ENCODE results near the gene IGFN1.

The IGFN1 gene

DNA sequence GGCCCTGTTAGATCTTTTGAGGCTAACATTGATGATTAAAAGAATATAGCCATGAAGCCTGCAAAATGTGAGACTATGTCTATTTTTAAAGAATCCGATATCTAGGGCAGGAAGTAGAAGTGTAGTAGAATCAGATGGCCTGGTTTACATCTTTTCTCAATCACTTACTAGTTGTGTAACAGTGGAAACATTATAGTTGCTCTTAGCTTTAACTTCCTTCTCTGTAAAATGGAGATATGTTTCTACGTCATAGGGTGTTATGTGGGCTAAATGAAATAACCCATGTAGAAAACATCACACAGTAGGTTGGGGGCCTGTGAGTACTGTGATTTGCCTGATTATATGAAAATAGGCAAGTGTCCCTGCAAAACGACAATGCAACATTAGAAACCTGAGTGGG is 4.4 kb upstream of the IGFN1 start:
- DNase-seq = no peak

DNA sequence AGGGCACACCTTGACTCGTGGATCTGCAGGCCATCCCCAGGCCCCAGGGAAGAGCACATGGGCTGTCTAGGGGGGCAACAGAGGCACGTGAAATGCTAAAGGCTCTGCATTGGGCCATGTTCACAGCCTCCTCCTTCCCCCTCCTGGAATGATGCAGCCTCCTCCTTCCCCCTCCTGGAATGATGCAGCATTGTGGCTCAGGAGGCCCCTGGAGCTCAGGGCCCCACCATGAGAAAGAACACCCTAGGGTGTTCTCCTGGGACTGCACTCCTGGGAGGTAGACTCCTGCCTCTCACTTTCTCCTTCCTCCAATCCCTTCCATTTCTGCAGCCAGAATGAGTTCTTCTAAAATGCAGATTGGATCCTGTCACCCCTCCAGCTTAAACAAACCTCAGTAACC is 1.5 kb upstream of the IGFN1 start:
- DNase-seq = no peak

DNA sequence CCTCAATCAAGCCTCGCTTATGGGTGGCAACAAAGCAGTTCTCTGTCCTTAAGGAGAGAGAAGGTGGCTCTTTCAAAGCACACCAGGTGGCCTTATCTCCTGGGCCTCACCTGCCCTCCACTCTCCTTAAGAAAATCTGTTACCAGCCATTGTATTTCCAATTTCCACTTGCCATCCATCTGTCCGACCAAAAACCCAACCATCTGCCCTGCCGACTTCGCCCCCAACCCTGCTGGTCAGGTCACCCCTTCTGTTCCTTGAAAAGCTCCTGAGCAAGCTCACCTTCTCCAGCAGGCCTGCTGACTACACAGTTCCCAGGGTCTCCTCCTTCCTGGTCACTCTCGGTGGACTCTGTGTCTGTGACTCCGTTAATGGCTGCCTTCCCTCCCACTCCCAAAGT is 619 bp upstream of the IGFN1 start:
- DNase-seq = no peak

DNA sequence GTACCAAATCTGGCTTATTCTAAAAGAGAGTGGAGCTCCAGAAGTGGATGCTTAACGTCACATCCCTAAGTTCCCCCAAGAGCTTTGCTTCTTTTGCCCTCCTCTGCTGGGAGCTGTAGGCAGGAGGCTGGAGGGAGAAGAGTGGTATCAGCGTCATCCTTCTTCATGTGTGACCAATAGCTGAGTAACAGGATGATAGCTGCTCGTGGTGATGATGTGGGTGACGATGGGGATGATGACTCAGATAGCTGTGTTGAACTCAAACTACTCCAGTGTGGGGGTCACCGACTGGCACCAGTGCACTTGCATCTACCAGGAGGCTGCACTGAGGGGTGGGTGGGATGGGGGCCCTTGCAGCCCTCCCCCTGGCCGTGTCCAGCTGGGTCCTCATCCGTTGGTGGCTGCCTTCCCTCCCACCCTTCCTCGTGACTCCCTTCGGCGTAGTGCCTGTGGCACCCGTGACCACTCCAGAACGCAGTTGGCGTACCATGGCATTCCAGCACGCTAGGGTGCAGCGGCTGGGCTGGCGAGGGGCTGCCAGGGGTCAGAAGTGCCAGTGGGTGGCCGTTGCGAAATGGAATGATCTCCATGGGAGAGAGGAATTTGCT is 1.1 kb downstream of the IGFN1 start:
- DNase-seq = peak; percentile 25

DNA sequence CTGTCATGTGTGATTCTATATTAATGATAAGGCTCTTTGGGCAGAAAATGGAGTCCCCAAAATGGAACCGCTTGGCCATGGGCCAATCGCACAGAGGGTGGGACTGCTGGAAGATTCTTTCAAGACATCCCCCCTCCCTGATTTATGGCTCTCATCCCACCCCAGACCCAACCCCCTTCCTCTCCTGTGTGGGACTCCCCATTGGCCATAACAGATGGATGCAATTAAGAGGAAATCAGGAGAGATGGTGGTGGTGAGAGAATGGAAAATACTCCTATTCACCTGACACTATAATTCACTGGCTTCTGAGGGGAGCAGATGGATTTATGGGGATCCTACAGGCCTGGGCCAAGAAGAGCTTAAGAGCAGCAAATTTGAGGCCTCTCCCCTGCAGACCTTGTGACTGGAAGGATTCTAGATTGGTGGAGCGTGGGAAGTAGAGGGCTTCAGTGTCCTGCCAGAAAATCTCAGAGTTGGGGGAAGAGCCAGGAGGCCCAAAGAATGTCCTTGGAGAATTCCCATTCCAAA is 1.7 kb downstream of the IGFN1 start:
- no peak for DNase-seq

DNA sequence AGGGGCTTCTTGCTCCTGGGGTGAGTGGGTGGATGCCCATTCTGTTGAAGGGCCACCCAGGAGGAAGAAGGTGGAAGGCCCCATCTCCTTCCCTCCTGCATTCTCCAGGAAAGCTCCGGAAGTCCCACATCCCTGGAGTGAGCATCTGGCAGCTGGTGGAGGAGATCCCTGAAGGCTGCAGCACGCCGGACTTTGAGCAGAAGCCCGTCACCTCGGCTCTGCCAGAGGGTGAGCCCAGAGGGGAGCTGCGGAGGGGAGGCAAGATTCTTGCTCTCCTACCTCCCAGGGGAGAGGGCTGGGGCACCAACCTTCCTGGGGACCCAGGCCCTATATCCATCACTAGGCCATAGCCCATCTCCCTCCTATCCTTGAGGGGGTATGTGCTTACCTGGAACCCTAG is 3.4 kb downstream of the IGFN1 start:
- DNase-seq = no peak

DNA sequence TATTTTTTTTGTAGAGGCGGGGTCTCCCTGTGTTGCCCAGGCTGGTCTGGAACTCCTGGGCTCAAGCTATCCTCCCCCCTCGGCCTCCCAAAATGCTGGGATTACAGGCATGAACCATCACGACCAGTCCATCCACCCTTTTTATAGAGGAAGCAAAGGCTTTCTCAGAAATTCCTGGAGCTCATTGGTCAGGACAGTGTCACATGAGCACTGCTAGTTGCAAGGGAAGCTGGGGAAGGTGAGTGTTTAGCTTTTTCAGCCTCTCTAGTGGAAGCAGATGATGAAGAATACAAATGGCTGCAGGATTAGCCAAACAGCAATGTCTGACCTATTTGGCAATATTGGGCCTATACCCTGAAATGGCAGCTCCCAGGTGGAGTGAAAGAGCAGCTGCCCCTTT is 8.0 kb downstream of the IGFN1 start:
- no peak for DNase-seq

DNA sequence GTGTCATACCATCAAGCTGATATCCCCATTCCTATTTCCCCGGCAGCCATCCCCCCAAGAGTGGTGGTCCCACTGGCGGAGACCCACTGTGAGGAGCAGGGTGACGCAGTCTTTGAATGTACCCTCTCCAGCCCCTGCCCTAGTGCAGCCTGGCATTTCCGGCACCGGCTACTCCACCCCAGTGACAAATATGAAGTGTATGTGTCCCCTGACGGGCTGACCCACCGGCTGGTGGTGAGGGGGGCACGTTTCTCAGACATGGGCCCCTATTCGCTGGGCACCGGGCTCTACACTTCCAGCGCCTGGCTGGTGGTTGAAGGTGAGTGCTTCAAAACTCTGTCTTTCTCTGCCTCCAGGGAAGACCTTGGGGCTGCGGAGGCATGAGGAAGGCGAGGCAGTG is 14.4 kb downstream of the IGFN1 start:
- DNase-seq = no peak

DNA sequence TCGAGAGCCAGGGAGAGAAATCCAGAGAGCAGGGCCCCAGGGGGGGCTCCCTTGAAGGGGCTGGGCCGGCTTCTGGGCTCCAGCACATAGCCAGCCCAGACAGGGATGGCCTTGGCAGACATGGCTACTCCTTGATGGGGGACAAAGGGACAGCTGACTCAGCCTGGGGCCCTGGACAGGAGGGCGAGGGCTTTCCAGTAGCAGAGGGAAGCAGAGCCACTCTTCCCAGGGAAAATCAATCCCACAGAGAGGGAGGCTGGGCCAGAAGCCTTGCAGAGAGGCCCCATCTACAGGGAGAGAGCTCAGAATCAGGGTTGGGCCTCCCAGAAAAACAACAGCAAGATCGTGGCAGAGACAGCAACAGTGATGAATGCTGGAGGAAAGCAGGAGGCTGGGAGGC is 15.6 kb downstream of the IGFN1 start:
- DNase-seq = no peak

DNA sequence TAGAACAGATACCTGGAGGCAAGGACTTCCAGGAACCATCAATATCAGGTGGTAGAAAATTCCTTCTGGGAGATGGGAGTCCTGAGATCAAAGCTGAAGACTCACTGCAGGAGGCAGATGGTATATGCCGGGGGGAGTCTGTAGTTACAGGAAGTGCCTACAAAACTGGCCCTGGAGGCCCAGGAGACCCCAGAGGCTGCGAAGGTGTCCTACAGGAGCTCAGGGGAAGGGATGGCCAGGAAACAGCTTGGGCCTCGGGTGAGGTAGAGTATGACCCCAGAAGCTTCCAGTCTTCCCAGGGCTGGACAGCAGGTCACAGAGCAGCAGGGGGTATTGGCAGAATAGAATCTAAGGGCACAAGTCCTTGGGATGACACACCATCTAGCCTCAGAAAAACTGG is 16.4 kb downstream of the IGFN1 start:
- DNase-seq = no peak

DNA sequence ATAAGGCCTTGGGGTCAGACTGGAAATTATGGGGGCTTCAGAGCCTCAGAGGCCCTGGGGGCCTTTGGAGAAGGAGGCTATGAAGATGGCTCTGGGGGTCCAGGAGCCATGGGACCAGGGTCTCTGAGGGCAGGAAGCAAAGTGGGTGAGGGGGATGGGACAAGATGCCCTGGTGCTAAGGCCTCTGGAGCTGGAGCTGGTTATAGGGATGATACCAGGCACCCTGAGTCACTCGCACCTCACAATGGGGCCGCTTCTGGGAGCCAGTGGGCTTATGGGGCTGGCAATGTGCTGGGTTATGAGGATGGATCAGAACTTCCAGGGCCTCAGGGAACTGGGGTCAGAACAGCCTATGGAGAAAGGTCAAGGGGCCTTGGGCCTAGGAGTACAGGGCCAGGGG is 17.6 kb downstream of the IGFN1 start:
- no peak for DNase-seq

DNA sequence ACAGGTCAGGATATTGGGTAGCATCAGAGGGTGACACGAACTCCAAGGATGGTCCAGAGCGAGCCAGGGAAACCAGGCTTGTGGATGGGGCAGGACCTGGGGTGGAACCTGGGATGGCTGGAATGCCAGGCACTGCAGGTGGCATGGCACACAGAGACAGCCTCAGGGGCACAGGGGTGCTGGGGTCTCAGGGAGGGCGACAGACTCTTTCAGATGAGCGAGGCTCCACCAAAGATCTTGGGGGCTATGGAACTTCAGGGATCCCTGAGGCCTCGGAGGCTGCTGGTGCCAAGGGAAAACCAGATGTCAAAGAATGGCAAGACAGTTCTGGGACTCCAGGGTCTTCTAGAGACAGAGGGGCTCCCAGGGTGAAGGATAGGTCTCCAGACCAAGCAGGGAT is 21.4 kb downstream of the IGFN1 start:
- DNase-seq = no peak

DNA sequence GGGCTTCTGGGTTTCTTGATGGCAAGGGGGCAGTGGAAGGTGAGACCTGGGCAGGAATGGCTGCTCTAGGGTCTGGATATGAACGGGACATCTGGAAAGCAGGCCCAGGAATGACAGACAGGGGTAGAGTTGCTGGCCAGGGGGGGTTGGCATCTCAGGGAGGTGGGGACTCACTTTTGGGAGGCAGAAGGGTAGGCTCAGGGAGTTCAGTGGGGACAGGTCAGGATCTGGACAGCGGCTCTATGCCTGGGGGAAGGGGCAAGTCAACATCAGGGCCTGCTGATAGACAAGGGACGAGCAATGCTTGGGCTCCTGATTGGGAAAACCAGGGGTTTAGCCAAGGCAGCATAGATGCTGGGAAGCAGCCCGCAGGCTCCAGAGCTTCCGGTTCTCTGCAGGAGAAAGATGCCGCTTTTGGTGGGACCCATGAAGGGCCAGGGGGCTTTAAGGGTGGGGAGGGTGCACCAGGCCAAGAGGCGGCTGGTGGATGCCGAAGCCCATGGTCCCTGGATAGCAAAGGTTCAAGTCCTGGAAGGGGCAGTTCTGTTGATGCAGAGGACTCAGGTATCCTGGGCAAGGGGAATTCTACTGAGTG is 21.9 kb downstream of the IGFN1 start:
- DNase-seq = no peak

DNA sequence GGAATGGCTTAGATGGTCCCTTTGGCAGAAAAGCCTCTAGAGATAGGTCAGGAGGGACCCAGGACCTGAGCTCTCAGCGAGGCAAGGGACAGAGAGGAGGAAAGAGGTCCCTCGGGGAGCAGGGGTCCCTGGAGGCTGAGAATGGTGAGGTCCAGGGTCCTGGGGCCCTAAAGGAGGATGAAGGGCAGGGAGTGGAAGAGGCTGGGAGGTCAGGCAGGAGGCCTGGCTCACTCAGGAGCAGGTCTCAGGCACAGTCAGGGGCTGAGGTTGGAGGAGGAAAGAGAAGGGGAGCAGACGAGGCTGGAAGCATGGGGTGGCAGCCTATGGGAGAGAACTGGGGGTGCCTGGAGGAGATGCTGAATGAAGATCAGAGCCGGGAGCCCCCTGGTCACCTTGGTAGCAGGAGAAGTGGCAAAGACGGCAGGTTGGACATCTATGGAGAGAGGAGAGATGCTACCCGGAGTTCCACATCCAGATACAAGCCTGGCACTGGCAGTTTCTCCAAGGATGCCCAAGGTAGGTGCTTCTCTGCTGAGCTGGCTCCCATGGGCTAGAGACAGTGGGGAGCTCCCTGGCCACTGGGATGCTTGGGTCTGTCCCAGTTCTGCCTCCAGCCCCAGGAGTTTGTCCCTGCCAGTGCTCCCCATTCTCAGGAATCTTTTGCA is 22.6 kb downstream of the IGFN1 start:
- no peak for DNase-seq

DNA sequence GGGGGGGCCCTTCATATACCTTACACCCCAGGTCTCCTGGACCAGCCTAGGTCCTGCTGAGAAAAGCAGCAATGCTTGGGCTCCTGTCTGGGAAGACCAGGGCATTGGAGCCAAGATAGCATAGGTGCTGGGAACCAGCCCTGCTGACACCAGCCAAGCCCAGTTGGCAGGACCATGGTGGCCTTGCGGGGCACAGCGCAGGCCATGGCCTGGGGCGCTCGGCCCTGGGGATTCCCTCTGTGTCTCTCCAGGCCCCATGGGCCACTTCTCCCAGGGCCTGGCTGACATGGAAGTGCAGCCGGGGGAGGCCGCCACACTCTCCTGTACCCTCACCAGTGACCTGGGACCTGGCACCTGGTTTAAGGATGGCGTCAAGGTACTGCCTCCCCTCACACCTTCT is 23.3 kb downstream of the IGFN1 start:
- DNase-seq = no peak

DNA sequence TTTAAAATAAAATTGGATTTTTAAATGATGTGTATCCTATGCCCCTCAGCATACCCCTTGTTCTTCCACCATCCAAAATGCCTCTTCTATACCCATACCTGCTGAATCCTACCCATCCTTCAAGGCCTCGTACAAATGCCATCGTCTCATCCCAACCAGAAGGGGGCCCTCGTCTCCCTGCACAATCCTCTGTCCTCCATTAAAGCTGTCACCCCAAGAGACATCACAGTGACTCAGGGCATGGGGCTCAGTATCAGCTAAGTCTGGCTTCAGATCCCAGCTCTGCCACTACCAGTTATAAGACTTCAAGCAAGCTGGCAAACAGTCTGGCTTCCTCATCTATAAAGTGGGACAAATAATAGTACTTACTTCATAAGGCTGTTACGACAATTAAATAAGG is 23.8 kb downstream of the IGFN1 start:
- no peak for DNase-seq

DNA sequence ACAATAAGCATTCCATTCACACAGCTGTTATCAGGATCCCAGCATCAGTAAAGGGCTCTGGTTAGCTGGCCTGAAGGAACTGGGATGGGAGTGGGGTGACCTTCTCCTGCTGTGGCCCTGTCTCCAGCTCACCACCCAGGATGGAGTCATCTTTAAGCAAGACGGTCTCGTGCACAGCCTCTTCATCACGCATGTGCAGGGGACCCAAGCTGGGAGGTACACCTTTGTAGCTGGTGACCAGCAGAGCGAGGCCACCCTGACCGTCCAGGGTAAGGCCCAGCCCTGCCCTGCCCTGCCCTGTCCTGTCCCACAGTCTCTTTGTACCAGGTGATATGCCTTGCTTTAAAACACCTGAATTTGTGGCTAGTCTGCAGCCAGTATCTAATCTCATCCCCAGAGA is 24.3 kb downstream of the IGFN1 start:
- DNase-seq = no peak

DNA sequence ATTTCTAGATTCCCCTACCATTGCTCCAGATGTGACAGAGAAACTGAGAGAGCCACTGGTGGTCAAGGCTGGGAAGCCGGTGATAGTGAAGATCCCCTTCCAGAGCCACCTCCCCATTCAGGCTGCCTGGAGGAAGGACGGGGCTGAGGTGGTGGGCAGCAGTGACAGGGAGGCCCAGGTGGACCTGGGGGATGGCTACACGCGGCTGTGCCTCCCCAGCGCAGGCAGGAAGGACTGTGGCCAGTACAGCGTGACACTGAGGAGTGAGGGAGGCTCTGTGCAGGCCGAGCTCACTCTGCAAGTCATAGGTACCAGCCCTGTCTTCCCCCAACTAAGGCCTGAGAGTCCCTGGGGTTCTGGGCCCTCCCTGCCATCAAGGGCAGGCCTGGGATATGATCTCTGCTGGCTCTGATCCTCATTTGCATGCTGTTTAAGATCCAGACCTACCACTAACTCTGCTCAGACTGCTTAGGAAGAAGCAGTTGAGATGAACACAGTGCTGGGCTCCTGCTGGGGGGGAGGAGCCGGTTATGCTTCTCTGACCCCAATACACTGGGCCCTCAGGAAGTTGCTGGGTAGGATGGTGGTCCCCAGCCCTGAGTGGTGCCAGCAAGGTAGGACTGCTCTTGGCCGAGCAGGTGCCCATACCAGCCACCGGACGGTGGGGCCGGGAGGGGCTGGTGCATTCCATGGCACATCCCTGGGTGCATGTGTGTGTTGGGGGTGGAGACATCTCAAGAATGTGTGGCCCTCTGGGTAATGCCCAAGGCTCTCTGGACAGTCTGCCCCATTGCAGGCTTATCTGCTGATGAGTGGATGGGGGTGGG is 25.1 kb downstream of the IGFN1 start:
- DNase-seq = no peak

DNA sequence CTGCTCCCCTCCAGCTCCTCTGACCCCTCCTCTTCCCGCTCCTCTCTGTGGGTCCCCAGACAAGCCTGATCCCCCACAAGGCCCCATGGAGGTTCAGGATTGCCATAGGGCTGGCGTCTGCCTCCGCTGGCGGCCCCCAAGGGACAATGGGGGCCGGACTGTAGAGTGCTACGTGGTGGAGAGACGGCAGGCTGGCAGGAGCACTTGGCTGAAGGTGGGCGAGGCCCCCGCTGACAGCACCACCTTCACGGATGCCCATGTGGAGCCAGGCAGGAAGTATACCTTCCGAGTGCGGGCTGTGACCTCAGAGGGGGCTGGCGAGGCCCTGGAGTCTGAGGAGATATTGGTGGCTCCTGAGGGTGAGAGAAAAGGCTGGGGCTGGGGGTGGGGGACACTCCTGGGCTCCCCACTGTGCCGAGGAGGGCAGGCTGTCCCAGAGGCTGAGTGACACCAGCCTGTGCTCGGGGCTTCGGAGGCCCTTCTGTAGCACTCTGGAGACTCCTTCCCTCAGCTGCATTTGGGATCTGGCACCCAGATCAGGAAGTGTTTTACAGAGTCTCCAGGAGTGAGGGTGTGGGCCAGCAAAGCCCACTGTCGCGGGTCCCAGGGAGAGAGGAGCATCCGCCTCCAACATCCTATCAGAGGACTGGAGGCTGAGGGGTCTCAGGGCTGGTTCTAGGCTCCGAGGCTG is 25.9 kb downstream of the IGFN1 start:
- DNase-seq = no peak

DNA sequence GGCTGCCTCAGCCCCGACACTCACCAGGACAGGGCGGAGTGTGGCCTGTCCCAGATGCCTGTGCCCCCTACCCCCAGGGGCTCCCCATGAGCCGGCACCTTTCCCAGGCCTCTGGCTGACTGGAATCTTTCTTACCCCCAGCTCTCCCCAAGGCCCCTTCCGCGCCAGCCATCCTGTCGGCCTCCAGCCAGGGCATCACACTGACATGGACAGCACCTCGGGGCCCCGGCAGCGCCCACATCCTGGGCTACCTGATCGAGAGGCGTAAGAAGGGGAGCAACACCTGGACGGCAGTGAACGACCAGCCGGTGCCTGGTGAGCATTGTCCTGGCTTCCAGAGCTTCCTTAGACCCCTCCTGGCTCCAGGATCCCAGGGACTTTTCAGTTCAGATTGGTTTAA is 26.5 kb downstream of the IGFN1 start:
- DNase-seq = no peak

DNA sequence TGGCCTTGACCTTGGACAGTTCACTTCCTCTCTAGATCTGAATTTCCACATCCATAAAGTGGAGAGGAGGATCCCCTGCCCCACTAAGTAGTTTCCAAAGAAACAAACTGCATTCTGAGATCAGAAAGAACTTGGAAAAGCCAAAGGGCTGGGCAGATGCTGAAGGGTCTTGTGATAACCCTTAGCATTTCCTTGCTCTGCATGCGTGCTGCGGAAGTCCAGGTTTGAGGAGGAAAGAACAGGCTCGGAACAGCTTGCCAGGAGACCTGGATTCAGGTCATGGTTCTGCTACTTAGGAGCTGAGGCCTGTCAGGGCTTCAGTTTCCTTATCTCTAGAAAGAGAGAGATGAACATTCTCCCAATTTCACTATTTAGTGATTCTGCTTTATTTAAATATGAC is 27.2 kb downstream of the IGFN1 start:
- DNase-seq = no peak

DNA sequence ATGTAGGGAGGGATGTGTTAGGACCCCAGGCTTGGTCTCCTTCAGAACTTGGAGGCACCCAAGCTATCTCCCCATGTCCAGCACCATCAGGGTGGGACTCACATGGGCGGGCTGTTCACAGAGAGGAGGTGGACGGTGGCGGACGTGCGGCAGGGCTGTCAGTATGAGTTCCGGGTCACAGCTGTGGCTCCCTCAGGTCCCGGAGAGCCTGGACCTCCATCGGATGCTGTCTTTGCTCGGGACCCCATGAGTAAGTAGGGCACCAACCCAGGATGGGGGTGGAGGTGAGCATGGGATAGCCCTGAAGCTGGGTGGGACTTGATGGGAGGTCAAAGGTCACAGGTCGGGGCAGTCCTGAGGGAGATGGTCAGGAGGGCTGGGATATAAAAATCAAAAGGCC is 27.8 kb downstream of the IGFN1 start:
- no peak for DNase-seq
